ENCODE results near the gene OR4K1.

Gene OR4K1

GRCh38 chr14:19911114-19911513 lies 19.6 kb upstream of the OR4K1 start:
- no peak for TF ChIP-seq ZNF565 (CRISPR knock-in tag; conservative IDR thresholded peaks at IDR 0.05; ENCODE audit: low read depth)
- no peak for TF ChIP-seq PPARA (CRISPR knock-in tag; IDR thresholded peaks at IDR 0.05; ENCODE audit: borderline replicate concordance)
- no peak for TF ChIP-seq ARNTL (CRISPR knock-in tag; IDR thresholded peaks at IDR 0.05; ENCODE audit: borderline replicate concordance, low read depth)
- TF ChIP-seq ISL1 (CRISPR knock-in tag; IDR thresholded peaks at IDR 0.05), result no peak
- TF ChIP-seq ZC3H10 (CRISPR knock-in tag; IDR thresholded peaks at IDR 0.05), result no peak
- TF ChIP-seq ZNF8 (CRISPR knock-in tag; IDR thresholded peaks at IDR 0.05), result no peak
- TF ChIP-seq OSR1 (CRISPR knock-in tag; IDR thresholded peaks at IDR 0.05), result no peak
- TF ChIP-seq ZFP30 (CRISPR knock-in tag; IDR thresholded peaks at IDR 0.05), result no peak
- no peak for TF ChIP-seq CSDC2 (CRISPR knock-in tag; IDR thresholded peaks at IDR 0.05)
- TF ChIP-seq ESRRG (CRISPR knock-in tag; IDR thresholded peaks at IDR 0.05), result no peak
- no peak for TF ChIP-seq TOX (CRISPR knock-in tag; IDR thresholded peaks at IDR 0.05; ENCODE audit: borderline replicate concordance)
- TF ChIP-seq POU6F1 (CRISPR knock-in tag; IDR thresholded peaks at IDR 0.05; ENCODE audit: borderline replicate concordance, low read depth), result no peak
- no peak for TF ChIP-seq CREB5 (CRISPR knock-in tag; IDR thresholded peaks at IDR 0.05; ENCODE audit: low read depth)
- no peak for TF ChIP-seq GLIS3 (CRISPR knock-in tag; IDR thresholded peaks at IDR 0.05)
- no peak for TF ChIP-seq ZNF70 (CRISPR knock-in tag; IDR thresholded peaks at IDR 0.05)
- no peak for TF ChIP-seq TCF4 (CRISPR knock-in tag; IDR thresholded peaks at IDR 0.05; ENCODE audit: borderline replicate concordance)
- ATAC-seq, result no peak

- TF ChIP-seq PATZ1 (CRISPR knock-in tag; IDR thresholded peaks at IDR 0.05; ENCODE audit: borderline replicate concordance) (no peak), TSHZ2 (CRISPR knock-in tag; IDR thresholded peaks at IDR 0.05) (no peak), POU6F1 (CRISPR knock-in tag; IDR thresholded peaks at IDR 0.05; ENCODE audit: borderline replicate concordance, low read depth) (no peak), ZNF565 (CRISPR knock-in tag; conservative IDR thresholded peaks at IDR 0.05; ENCODE audit: low read depth) (no peak), TCF4 (CRISPR knock-in tag; IDR thresholded peaks at IDR 0.05; ENCODE audit: borderline replicate concordance) (no peak), PPARA (CRISPR knock-in tag; IDR thresholded peaks at IDR 0.05; ENCODE audit: borderline replicate concordance) (no peak), ZNF8 (CRISPR knock-in tag; IDR thresholded peaks at IDR 0.05) (no peak), ARNTL (CRISPR knock-in tag; IDR thresholded peaks at IDR 0.05; ENCODE audit: borderline replicate concordance, low read depth) (no peak), BACH2 (CRISPR knock-in tag; IDR thresholded peaks at IDR 0.05; ENCODE audit: borderline replicate concordance) (no peak), ESRRG (CRISPR knock-in tag; IDR thresholded peaks at IDR 0.05) (no peak), TOX (CRISPR knock-in tag; IDR thresholded peaks at IDR 0.05; ENCODE audit: borderline replicate concordance) (no peak), ZFP3 (CRISPR knock-in tag; IDR thresholded peaks at IDR 0.05) (no peak), CSDC2 (CRISPR knock-in tag; IDR thresholded peaks at IDR 0.05) (no peak), ISL1 (CRISPR knock-in tag; IDR thresholded peaks at IDR 0.05) (no peak), GLIS3 (CRISPR knock-in tag; IDR thresholded peaks at IDR 0.05) (no peak), ZFP30 (CRISPR knock-in tag; IDR thresholded peaks at IDR 0.05) (no peak), CSRNP3 (CRISPR knock-in tag; IDR thresholded peaks at IDR 0.05) (no peak)
- no peak for ATAC-seq
These were observed 13.5 kb upstream of the OR4K1 start for GRCh38 chr14:19917243-19917642.
